IMR-90 (cell line): ENCODE measurements around the gene GNB5.

ENCODE experiments used
- CEBPB ChIP-seq: IDR thresholded peaks from 2 replicates; pipeline ENCODE4 v1.6.1; 2012; ENCODE audit warnings: low read depth, low read length, improper control_type of control experiment
- CTCF ChIP-seq: conservative IDR thresholded peaks from 2 replicates; pipeline ENCODE4 v1.5.1; 2012; ENCODE audit warnings: mild to moderate bottlenecking, low read depth, low read length, improper control_type of control experiment
- MAFK ChIP-seq: IDR thresholded peaks from 2 replicates; pipeline ENCODE4 v1.6.1; 2012; ENCODE audit warnings: low read depth, low read length, improper control_type of control experiment
- MAZ ChIP-seq: IDR thresholded peaks from 2 replicates; pipeline ENCODE4 v1.6.1; 2012; ENCODE audit warnings: low read depth, mild to moderate bottlenecking, low read length, improper control_type of control experiment, moderate library complexity, borderline replicate concordance
- MXI1 ChIP-seq: IDR thresholded peaks from 2 replicates; pipeline ENCODE4 v1.6.1; 2012; ENCODE audit warnings: low read depth, mild to moderate bottlenecking, low read length, moderate library complexity, borderline replicate concordance
- POLR2A ChIP-seq: IDR thresholded peaks from 2 replicates; pipeline ENCODE4 v1.6.1; 2012; ENCODE audit warnings: mild to moderate bottlenecking, low read depth, low read length
- RAD21 ChIP-seq: IDR thresholded peaks from 2 replicates; pipeline ENCODE4 v1.6.1; 2012; ENCODE audit warnings: low read length, improper control_type of control experiment
- RCOR1 ChIP-seq: IDR thresholded peaks from 2 replicates; pipeline ENCODE4 v1.6.1; 2012; ENCODE audit warnings: mild to moderate bottlenecking, low read length, improper control_type of control experiment; ENCODE audit not compliant: insufficient replicate concordance
- RFX5 ChIP-seq: IDR thresholded peaks from 2 replicates; pipeline ENCODE4 v1.8.0; 2012; ENCODE audit warnings: low read depth, mild to moderate bottlenecking, low read length, moderate library complexity
- SMC3 ChIP-seq: fragments of 150-350 bp; IDR thresholded peaks from 2 replicates; pipeline ENCODE4 v1.6.1; 2016; ENCODE audit warnings: low read depth, mild to moderate bottlenecking, antibody characterized with exemption, low read length, moderate library complexity
- USF2 ChIP-seq: fragments of 150-350 bp; IDR thresholded peaks from 2 replicates; pipeline ENCODE4 v1.6.1; 2017; ENCODE audit warnings: mild to moderate bottlenecking, antibody characterized with exemption, low read length, low read depth

- TF ChIP-seq CTCF (peak; percentile 84), POLR2A (no peak), MAZ (no peak), MAFK (peak; percentile 41; the same call in 1 of the 2 replicates), SMC3 (peak; percentile 64), USF2 (no peak), RFX5 (no peak), RCOR1 (no peak), RAD21 (peak; percentile 63), CEBPB (no peak), MXI1 (no peak)
These were observed 17.2 kb upstream of the GNB5 start for GRCh38 chr15:52208306-52208946.
